Measurements from ENCODE around the gene SCLT1.
"Not testable (repeated sequence)": the region's sequence is repeated elsewhere in the genome, so short reads cannot be mapped to it uniquely, and the experiment has no call there.

Gene SCLT1

GRCh38 chr4:129069537-129069936, 23.8 kb downstream of the SCLT1 start:
- DNase-seq: not testable (repeated sequence)

GRCh38 chr4:129064717-129065116, 28.6 kb downstream of the SCLT1 start:
- no peak for DNase-seq

GRCh38 chr4:129063640-129064039, 29.7 kb downstream of the SCLT1 start:
- DNase-seq: no peak

- DNase-seq: no peak
Observed at GRCh38 chr4:129062580-129062979, 30.8 kb downstream of the SCLT1 start.

GRCh38 chr4:129059028-129059427, 34.3 kb downstream of the SCLT1 start:
- no peak for DNase-seq

GRCh38 chr4:129046055-129046959, 47.0 kb downstream of the SCLT1 start:
- no peak for DNase-seq

- no peak for DNase-seq
Observed at GRCh38 chr4:129043523-129043922, 49.8 kb downstream of the SCLT1 start.

GRCh38 chr4:129040471-129040870, 52.9 kb downstream of the SCLT1 start:
- no peak for DNase-seq

- DNase-seq: no peak
Observed at GRCh38 chr4:129037093-129037492, 56.2 kb downstream of the SCLT1 start.

GRCh38 chr4:129014566-129015509, 78.5 kb downstream of the SCLT1 start:
- no peak for DNase-seq

GRCh38 chr4:129008096-129008495, 85.2 kb downstream of the SCLT1 start:
- no peak for DNase-seq

GRCh38 chr4:128986908-128987307, 106.4 kb downstream of the SCLT1 start:
- no peak for DNase-seq

- no peak for DNase-seq
Observed at GRCh38 chr4:128986019-128986418, 107.3 kb downstream of the SCLT1 start.

- DNase-seq: peak; percentile 16
Observed at GRCh38 chr4:128983771-128984485, 109.4 kb downstream of the SCLT1 start.

GRCh38 chr4:128981377-128981776, 112.0 kb downstream of the SCLT1 start:
- DNase-seq: no peak

GRCh38 chr4:128980816-128981326, 112.5 kb downstream of the SCLT1 start:
- no peak for DNase-seq

- DNase-seq: peak; percentile 70
Observed at GRCh38 chr4:128979934-128980333, 113.4 kb downstream of the SCLT1 start.

GRCh38 chr4:128978985-128979384, 114.4 kb downstream of the SCLT1 start:
- DNase-seq: no peak

GRCh38 chr4:128974136-128974581, 119.2 kb downstream of the SCLT1 start:
- peak; percentile 44 for DNase-seq

GRCh38 chr4:128973384-128973783, 120.0 kb downstream of the SCLT1 start:
- no peak for DNase-seq

- no peak for DNase-seq
Observed at GRCh38 chr4:128961405-128961804, 131.9 kb downstream of the SCLT1 start.

GRCh38 chr4:128958194-128958593, 135.1 kb downstream of the SCLT1 start:
- DNase-seq: no peak

- DNase-seq: no peak
Observed at GRCh38 chr4:128957459-128957858, 135.9 kb downstream of the SCLT1 start.
